NCI-H1417 (cell line): ENCODE data around the gene OXCT1.
"Not testable (repeated sequence)": the region's sequence is repeated elsewhere in the genome, so short reads cannot be mapped to it uniquely, and the experiment has no call there.

Experiments
- DNase-seq, 3 experiments: peaks; one replicate each; lab custom pipeline; 2025; lab: John Stamatoyannopoulos, UW

OXCT1 gene

DNA sequence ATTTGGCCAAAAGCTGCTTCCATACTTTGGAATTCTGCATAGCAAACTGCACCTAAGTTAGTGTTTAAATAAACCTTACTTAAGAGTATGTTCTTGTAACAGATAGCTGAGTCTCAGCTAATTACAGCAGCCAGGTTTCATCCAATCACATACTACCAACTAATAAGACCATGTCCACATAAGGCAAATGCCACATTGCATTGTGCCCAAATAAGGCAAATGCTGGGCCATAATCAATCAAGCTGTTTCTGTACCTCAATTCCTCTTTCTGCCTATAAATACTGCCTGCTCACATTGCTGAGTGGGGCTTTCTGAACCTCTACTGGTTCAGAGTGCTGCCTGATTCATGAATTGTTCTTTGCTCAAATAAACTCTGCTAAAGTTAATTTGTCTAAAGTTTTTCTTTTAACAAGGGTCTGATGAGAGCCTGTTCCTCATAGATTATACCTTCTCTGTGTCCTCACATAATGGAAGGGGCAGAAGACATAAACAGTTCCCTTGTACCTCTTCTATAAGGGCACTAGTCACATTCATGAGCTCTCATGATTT, 4.4 kb upstream of the OXCT1 start:
- no peak for DNase-seq

DNA sequence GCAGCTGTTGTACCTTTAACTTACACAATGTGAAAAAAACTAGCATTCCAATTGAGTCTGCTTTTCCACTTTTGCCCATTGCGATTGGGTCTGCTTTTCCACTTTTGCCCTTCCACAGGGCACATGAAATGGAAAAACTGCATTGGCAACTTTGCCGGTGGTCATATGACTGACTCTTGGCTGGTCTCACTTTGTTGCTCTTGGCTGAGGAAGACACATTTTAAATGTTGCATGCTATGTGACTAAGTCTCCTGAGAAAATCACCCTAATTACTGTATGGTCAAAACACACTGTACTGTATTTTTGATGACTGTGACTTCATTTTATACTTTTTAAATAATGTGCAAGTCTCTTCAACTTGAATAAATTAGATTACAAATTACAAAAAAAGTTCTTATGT, 1.6 kb upstream of the OXCT1 start:
- no peak for DNase-seq

DNA sequence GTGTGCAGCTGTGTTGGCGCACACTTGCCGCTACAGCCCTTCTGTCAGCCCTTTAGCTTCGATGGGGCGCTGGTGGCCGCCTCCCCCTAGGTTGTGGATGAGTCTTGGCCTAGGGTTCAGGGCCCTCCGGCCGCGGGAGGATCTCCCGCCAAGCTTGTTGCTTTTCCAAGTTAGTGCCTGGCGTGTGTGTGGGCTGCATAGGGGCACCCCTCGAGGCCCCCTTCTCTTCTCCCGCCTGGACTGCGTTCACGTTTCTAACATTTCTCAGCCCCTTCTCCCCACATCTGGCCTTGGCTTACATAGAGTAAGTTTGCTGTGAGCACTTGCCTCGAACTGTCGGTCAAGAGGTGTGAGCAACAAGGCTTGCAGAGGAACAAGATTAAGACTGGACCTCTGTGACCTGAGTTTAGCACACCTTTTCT, 413 bp upstream of the OXCT1 start:
- no peak for DNase-seq

DNA sequence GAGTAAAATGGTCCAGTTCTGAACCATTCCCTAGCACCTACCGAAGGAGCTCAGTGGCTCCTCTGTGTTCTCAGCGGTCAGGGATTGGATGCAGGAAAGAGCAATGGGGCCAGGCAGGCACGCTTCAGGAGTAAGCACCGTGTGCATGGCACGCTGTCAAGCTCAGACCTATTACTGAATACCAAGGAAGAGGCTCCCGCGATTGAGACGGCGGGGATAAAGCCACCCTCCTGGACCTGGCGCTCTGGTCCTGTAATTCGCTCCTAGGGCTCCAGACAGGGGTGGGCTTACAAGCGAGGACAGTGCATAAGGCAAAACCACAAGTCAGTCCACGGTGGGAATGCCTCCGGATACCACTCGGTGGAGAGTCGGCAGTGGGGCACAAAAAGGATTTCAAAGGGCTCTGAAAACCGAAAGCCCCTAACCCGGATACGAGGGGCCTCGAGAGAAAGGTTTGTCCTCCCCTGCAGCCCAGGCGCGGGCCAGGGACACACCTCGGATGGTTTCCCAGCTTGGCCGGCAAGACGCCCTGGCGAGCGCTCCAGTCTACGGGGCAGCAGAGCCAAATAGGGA, 988 bp downstream of the OXCT1 start:
- peak; percentile 34 to 78 (median 71) for DNase-seq

DNA sequence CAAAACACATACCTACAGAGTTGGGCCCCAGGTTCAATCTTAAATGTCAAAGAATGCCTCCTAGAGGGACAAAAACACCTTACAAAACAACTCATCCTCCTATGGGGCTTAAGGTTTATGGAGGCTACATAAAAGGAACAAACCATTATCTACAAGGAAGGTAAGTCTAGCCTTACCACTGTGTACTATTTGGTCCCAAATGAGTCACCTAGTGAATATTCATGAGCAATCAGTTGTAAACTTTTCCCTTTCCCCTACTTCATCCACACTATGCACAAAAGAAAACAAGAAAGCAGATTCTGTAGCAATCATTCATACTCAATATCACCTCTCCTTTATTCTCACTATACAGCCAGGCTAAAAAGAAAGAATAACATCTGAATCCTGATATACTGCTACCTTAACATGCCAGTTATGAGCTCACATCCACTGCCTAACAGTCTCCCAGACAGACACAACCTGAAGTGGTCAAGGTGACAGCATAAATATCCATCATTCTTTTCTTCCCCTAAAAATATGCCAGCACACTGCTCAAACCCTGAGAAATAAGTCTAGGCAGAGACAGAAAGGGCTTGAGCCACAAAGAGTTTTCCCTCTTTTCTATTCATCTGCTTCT, 6.2 kb downstream of the OXCT1 start:
- no peak for DNase-seq

DNA sequence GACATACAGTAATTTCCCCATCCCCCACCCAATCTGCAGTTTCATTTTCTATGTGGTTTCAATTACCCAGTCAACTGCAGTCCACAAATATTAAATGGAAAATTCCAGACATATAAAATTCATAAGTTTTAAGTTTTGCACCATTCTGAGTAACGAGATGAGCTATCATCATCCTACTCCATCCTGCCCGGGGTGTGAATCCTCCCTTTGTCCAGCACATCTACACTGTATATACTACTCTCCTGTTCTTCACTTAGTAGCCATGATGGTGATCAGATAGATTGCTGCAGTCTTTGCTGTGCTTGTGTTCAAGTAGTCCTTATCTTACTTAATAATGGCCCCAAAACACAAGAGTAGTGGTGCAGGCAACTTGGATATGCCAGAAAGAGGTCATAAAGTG, 11.3 kb downstream of the OXCT1 start:
- DNase-seq, result no peak

DNA sequence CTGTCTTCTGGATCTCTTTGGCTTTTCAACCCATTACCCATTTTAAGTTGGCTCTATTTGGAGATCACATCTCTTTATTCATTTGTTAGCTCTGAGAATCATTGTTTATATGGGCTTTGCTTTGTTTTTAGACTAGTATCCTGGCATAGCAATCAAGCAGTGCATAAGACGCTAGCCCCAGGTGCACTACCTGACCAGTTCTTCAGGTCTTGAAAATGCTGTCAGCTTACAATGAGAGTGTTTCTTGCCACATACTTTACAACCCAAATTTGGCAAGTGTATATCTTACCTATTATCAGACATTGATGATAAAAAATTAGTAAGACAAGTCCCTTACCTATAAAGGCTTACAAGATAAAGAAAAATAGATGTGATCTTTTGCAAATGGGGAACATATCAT, 12.2 kb downstream of the OXCT1 start:
- DNase-seq, result no peak

DNA sequence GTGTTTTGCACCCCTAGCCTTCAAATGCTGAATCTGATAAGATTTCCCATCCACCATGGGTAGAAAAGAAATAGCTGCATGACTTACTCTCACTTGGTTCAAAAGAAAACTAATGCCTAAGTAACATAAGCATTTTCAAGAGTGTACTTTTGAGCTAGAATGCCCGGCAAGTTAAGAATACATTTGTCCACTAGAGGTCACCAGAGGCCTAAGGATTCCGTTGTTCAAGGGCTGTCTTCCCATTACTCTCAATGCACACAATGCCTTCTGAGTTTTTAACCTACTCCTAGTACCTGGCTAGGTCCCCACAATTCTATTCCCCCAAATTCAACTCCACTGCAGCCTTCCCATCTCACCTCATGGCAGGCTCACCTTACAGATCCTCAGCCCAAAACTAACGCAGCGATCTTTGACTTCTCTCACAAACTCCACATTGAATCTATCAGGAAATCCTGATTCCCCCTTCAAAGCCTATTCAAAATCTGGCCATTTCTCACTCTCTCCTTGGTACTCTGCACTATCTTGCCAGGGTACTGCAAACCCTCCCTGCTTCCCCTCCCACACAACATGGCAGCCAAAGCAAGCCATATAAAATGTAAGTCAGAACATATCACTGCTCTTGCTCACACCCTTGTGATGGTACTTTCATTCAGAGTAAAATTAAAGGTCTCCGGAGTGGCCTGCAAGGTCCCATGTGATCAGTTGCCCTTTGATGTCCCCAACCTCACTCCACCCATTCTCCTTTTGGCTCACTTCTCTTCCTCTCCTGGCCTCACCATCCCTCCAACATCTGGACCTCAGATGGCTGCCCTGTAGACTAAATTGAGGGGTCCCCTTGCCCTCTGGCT, 13.4 kb downstream of the OXCT1 start:
- DNase-seq, result peak; percentile 52 to 87 (median 87)

DNA sequence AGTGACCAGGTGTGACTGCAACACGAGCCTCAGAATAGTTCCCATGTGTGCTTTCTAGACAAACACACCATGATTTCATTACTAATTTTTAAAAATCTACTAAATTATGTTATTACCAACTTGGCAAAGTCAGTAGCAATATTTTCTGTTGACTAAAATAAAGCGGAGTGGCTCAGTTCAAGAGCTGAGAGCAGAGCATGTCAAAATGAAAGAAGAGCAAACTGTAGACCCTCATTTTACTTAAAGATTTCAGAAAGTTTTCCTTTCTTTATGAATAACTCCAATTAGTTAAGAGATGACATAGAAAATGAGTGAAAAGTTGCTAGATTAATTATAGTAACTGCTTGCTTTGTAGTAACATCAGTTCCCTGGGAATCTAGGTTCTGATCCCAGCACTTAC, 17.9 kb downstream of the OXCT1 start:
- no peak for DNase-seq

DNA sequence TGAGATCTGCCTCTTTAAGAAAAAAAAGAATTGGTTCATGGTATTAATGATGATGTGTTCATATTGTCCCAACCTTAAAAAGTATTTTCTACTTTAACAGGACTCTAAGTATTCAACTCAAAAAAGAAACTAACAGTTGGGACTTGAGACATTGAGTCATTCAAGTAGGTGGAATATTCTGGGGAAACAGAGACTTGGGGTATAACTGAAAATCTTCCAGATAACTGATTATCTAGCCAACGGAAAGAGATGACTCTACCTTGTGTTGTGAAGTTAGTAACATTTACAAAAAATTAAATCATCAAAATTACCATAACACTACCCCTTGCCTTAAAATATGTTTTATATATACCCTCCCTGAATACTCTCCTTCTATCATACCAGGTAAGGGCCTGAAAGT, 19.1 kb downstream of the OXCT1 start:
- DNase-seq, result no peak

DNA sequence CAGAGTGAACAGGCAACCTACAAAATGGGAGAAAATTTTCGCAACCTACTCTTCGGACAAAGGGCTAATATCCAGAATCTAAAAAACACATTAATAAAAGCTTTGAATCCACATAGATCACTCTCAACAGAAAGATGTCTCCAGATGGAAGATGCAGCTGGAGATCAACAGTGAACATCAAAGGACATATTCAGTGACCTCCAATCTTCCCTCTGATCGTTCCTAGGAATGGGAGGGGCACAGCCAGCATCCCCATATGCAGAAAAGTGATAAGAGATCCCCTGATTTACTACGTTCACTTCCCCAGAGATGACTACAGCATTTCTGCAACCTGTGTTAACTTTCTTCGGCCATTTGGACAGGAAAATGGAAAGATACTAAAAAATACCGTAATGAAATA, 21.2 kb downstream of the OXCT1 start:
- no peak for DNase-seq

DNA sequence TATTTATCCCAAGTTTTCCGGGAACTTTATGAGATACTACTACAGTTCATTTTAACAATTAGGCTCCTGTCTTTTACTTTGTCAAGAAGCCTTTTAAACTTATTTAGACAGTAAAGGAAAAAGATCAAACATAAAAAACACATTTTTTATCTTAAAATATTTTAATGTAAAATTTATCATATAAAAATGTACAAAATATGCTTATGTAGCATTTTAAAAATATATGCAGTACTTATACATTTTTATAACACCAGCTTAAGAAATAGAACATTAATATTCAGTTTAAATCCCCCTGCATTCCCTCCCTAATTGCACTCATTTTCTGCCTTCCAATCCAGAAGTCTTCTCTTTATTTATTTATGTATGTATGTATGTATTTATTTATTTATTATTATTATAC, 24.5 kb downstream of the OXCT1 start:
- DNase-seq, result not testable (repeated sequence)

DNA sequence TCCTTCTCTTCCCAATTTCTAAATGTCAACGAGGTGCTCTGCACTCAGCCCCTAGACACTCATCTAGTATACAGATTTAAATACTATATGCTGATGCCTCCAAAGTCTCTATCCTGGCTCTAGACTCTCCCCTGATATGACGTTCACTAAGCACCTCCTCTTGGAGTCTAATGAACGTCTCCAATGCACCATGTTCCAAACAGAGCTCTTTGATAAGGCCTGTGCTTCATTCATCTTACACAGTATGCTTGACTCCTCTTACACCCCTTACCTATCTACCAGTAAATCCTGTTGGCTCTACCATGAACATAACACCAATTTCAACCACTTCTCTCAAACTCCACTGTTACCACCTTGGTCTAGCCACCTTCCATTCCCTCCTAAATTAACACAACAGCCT, 25.7 kb downstream of the OXCT1 start:
- DNase-seq, result no peak

DNA sequence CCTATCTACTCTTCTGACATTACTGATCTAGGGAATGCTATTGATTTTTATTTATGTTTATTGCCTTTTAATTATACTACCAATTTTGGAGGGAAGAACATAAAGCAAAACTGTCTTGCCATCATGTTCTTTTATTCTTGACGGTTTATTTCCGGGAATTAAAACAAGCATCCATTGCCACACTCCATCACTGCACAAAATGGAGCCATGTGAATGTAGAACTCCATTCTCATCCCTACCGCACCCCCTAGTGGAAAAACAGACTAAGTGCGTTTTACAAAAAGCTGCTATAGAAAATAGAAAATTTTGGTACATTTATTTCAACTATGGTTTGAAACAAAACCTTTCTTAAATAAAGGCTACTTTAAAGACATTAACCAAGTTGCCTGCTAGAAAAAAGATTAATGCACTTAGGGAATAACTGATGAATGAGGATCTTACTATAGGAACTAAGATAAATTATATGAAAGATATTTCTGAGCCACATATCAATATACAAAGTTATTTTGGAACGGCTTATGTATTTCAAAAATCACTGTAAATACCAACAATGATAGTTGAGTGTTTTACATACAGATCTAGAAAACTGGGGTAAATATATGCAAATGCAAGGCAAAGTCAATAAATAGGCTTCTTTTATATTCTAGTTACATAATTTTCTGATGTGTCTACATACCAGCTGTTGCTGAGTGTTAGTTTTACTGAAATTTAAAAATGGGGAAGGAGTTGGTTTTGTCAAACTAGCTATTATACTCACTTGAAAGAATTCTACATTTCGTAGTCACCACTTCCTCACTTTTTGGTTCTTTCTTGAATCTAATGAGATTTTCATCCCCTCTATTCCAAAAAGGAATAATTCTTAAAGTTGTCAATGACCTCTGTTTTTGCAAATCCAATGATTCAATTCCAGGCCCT, 26.5 kb downstream of the OXCT1 start:
- DNase-seq, result peak; percentile 43 to 81 (median 72)

DNA sequence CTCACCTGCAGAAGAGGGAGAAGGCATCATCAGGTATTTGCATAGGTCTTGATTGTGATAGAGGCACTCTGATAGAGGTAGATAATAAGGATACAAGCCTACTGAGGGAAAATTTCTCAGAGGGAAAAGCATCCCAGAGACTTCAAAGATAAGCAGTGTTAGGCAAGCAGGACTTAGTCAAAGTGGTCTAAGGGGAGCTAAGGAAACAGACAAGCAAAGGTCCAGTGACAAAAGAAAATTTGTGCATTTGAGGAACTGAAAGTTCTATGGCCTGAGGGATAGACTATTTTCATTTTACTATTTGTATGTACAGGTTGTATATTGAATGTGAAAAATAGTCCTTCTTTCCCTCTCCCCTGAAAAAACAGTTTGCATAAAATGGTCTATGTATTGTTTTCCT, 27.4 kb downstream of the OXCT1 start:
- peak in 1 of 3 experiments; percentile 17 for DNase-seq

DNA sequence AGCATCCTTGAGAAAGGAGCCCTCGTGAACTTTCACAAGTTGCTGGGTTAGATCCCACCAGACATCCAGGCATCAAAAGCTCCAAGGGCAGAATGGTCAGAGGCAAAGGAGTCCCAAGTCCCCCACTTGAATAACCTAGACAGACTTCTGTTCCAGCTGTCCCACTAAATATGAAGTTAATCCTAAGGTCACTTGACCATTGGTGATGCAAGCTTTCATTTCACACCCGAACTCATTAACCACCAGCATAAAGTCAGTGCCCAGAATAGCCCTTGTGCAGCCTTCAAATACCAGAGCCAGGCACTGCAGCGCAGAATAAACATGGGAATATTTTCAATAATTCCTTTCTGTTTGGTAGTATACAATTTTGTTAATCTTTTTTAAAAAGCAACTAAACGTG, 28.9 kb downstream of the OXCT1 start:
- no peak for DNase-seq

DNA sequence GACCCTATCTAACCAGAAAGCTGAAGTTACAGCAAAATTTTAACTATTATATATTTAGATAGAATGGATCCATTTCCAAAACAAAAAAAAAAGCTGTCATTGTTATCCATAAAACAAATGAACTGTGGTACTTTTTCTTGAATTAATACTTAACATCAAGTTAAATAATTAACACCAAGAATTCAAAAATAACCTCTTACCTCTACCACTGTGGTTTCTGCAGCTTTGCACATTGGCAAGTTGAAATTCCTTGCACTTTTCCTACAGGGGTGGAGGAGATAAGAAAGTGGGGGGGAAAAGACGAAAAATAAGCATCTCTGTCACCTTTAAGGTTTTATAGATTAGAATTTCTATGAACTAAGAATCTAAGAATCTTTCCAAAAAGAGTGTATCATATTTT, 30.0 kb downstream of the OXCT1 start:
- no peak for DNase-seq

DNA sequence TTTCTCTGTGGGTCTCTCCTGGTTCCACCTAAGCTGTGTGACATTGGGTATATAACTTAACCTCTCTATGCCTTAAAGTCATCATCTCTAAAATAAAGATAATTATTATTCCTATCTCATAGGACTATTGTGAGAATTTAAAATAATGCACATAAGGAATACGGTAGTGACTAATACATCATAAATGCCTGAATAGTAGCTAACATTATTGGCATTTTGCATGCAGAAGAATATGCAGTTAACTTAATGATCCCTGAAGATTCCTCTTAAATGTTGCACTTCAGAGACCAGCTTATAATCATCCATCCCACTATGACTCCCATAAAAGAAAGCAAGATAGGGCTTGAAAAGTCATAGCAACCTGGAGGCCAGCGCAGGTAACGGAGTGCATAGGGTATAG, 32.4 kb downstream of the OXCT1 start:
- no peak for DNase-seq

DNA sequence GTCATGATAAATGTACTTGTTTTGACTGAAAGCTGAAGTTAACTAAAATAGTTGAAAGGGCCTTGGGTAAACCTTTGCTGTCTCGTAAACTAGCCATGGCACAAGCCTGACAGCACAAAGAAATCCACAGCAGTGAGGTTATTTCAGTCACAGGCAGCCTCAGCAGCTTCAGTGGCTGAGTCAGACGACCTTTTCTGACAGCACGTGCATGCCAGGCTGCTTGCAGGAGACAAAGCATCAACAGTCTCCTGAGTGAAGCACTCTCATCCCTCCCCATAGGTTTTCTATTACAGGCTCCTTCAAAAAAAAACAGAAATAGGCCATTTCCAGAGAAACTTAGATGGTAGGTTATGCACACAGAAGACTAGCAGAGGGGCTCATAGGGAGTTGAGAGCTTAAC, 34.6 kb downstream of the OXCT1 start:
- peak in 1 of 3 experiments; percentile 29 for DNase-seq

DNA sequence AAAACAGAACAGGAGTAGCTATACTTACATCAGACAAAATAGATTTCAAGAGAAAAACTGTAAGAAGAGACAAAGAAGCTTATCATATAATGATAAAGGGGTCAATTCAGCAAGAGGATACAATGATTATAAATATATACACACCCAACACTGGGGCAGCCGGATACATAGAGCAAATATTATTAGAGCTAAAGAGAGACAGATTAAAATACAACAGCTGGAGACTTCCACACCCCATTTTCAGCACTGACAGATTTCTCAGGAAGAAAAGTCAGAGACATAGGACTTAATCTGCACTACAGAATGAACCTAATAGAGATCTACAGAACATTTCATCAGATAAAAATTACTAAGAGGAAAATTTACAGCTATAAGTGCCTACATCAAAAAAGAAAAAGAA, 35.7 kb downstream of the OXCT1 start:
- no peak for DNase-seq

DNA sequence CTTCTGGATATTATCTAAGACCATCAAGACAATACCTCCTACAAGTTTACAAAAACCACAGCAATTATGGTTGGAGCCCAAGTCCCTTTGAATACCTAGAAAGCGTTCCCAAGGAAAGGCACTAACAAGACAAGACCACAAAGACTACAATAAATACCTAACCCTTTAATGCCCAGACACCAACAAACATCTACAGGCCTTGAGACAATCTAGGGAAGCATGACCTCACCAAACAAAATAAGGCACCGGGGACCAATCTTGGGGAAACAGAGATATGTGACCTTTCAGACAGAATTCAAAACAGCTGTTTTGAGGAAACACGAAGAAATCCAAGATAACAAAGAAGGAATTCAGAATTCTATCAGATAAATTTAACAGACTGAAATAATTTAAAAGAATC, 37.8 kb downstream of the OXCT1 start:
- no peak for DNase-seq

DNA sequence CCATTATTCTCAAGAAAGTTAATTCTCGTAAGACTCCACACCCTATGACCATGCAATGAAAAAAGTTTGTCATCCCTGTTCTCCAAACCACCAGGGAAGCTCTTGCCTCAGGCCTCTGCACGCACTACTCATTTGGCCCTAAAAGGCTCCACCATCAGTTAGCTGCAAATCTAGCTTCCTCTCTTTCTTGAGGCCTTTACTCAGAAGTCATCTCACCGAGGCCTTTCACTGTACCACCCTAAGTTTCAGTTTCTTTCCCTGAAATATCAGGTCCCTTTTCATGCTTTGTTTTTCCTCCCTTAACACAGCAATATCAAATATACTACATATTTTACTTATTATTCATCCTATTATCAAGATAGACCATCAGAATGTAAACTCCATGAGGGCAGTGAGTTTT, 39.1 kb downstream of the OXCT1 start:
- DNase-seq, result no peak
